Liver (tissue), 9 donors: ENCODE measurements around the gene ZC3H18. TPM values are rescaled to one million over a fixed set of nuclear protein-coding genes. Genes with fewer than 3 reads are reported as not detected.

Source experiments
- DNase-seq: peaks from one replicate; pipeline ENCODE4 v3.0.0-alpha.2; 2017; ENCODE audit warnings: low spot score
- H3K27ac ChIP-seq, 2 donors: one replicate each; pipeline ENCODE4 v1.7.0; 2013; ENCODE audit warnings: inconsistent platforms in 2 of 2, low read length in 2 of 2, control low read depth in 1 of 2, low read depth in 1 of 2, mild to moderate bottlenecking in 1 of 2
- H3K27me3 ChIP-seq, 4 donors: one replicate each; pipeline versions ENCODE4 v1.6.1 to v1.7.0; 2013; ENCODE audit warnings: low read length in 3 of 4, inconsistent platforms in 1 of 4, mild to moderate bottlenecking in 1 of 4, moderate library complexity in 1 of 4; ENCODE audit not compliant: control insufficient read depth in 4 of 4, insufficient read depth in 4 of 4
- H3K36me3 ChIP-seq, 4 donors: one replicate each; pipeline versions ENCODE4 v1.6.1 to v1.7.0; 2013; ENCODE audit warnings: low read length in 3 of 4, mild to moderate bottlenecking in 3 of 4, low read depth in 1 of 4, moderate library complexity in 1 of 4; ENCODE audit not compliant: control insufficient read depth in 4 of 4, insufficient read depth in 3 of 4
- H3K4me1 ChIP-seq, 4 donors: one replicate each; pipeline versions ENCODE4 v1.6.1 to v1.7.0; 2013; ENCODE audit warnings: low read length in 3 of 4, mild to moderate bottlenecking in 3 of 4, moderate library complexity in 1 of 4; ENCODE audit not compliant: control insufficient read depth in 4 of 4, insufficient read depth in 4 of 4
- H3K4me3 ChIP-seq, 3 donors: one replicate each; pipeline versions ENCODE4 v1.6.1 to v1.7.0; 2013; ENCODE audit warnings: low read length in 3 of 3, control low read depth in 1 of 3, low read depth in 1 of 3, mild to moderate bottlenecking in 1 of 3
- H3K9ac ChIP-seq, 2 donors: one replicate each; pipeline ENCODE4 v1.7.0; 2013; ENCODE audit warnings: low read length in 2 of 2, mild to moderate bottlenecking in 2 of 2, moderate library complexity in 2 of 2, control low read depth in 1 of 2, low read depth in 1 of 2
- H3K9me3 ChIP-seq, 4 donors: one replicate each; pipeline versions ENCODE4 v1.6.1 to v1.7.0; 2013; ENCODE audit warnings: low read length in 3 of 4; ENCODE audit not compliant: control insufficient read depth in 4 of 4
- EGR1 ChIP-seq, 2 donors: IDR thresholded peaks; 2 replicates each; pipeline ENCODE4 v1.6.1; 2016 to 2018; ENCODE audit warnings: antibody characterized with exemption in 2 of 2, low read depth in 2 of 2
- FOXA1 ChIP-seq: IDR thresholded peaks from 2 replicates; pipeline ENCODE4 v1.6.1; 2016; ENCODE audit warnings: antibody characterized with exemption
- FOXA2 ChIP-seq: IDR thresholded peaks from 2 replicates; pipeline ENCODE4 v1.6.1; 2016; ENCODE audit warnings: antibody characterized with exemption
- GABPA ChIP-seq, 2 donors: IDR thresholded peaks in 1 of 2; conservative IDR thresholded peaks in 1 of 2; 2 replicates each; pipeline ENCODE4 v1.6.1; 2016; ENCODE audit warnings: antibody characterized with exemption in 2 of 2, mild to moderate bottlenecking in 1 of 2, moderate library complexity in 1 of 2
- HNF4A ChIP-seq, 2 donors: conservative IDR thresholded peaks; 2 replicates each; pipeline ENCODE4 v1.6.1; 2016; ENCODE audit warnings: antibody characterized with exemption in 2 of 2, mild to moderate bottlenecking in 2 of 2
- HNF4G ChIP-seq: IDR thresholded peaks from 2 replicates; pipeline ENCODE4 v1.6.1; 2016; ENCODE audit warnings: antibody characterized with exemption
- JUND ChIP-seq, 2 donors: IDR thresholded peaks; 2 replicates each; pipeline ENCODE4 v1.6.1; 2016; ENCODE audit warnings: antibody characterized with exemption in 2 of 2
- NR2F2 ChIP-seq: IDR thresholded peaks from 2 replicates; pipeline ENCODE4 v1.6.1; 2016; ENCODE audit warnings: antibody characterized with exemption
- RAD21 ChIP-seq, 2 donors: IDR thresholded peaks; 2 replicates each; pipeline ENCODE4 v1.6.1; 2016; ENCODE audit warnings: antibody characterized with exemption in 2 of 2, mild to moderate bottlenecking in 2 of 2
- RXRA ChIP-seq, 2 donors: IDR thresholded peaks; 2 replicates each; pipeline ENCODE4 v1.6.1; 2017 to 2018; ENCODE audit warnings: antibody characterized with exemption in 2 of 2, mild to moderate bottlenecking in 1 of 2
- SP1 ChIP-seq: IDR thresholded peaks from 2 replicates; pipeline ENCODE4 v1.6.1; 2018; ENCODE audit warnings: antibody characterized with exemption, mild to moderate bottlenecking
- TAF1 ChIP-seq: conservative IDR thresholded peaks from 2 replicates; pipeline ENCODE4 v1.6.1; 2016; ENCODE audit warnings: antibody characterized with exemption, mild to moderate bottlenecking
- YY1 ChIP-seq: IDR thresholded peaks from 2 replicates; pipeline ENCODE4 v1.6.1; 2016; ENCODE audit warnings: antibody characterized with exemption, mild to moderate bottlenecking
- WGBS: extraction: QIAGEN DNeasy Blood & Tissue Kit; methylation state at CpG from one replicate; pipeline ENCODE4 v1.1.7; 2013; 5-methylcytosine and 5-hydroxymethylcytosine counted together
- polyA plus RNA-seq, 2 donors: library from polyadenylated mRNA; stranded (reverse) in 1 of 2; unstranded in 1 of 2; fragments of 200-250 nt in 1 of 2; fragments of >200 nt in 1 of 2; fragmentation: Nextera tagmentation in 1 of 2; extraction: Ambion mirVana in 1 of 2; gene quantifications; one replicate each; pipeline versions ENCODE4 v1.2.1 to v1.2.3, GENCODE V29; 2013 to 2015
- total RNA-seq, 2 donors: library from RNA; depleted of rRNA; stranded (reverse); fragments of >200 nt; gene quantifications; one replicate each; pipeline ENCODE4 v1.2.3, GENCODE V29; 2014
- TF ChIP-seq, protein P1 (sequence below): fragments of 150-350 bp; IDR thresholded peaks from 2 replicates; pipeline ENCODE4 v1.5.1; 2017; ENCODE audit warnings: improper control_type of control experiment, low read depth, low read length; ENCODE audit not compliant: missing input control
- TF ChIP-seq, protein P2 (sequence below): IDR thresholded peaks from 2 replicates; pipeline ENCODE4 v1.6.1; 2016; ENCODE audit warnings: antibody characterized with exemption
- TF ChIP-seq, protein P3 (sequence below): IDR thresholded peaks from 2 replicates; pipeline ENCODE4 v1.6.1; 2016; ENCODE audit warnings: antibody characterized with exemption
- TF ChIP-seq, protein P4 (sequence below): IDR thresholded peaks from 2 replicates; pipeline ENCODE4 v1.6.1; 2016; ENCODE audit warnings: antibody characterized with exemption
- TF ChIP-seq, protein P5 (sequence below): IDR thresholded peaks from 2 replicates; pipeline ENCODE4 v1.6.1; 2016; ENCODE audit warnings: antibody characterized with exemption, mild to moderate bottlenecking
- donor health status: healthy.
- donor health status: healthy.
- donor health status: healthy.
- donor health status: healthy.
- donor health status: healthy.

Gene ZC3H18
- total and polyA plus RNA-seq, 4 donors: 10.2 to 10.9 (median 10.5) TPM

DNA sequence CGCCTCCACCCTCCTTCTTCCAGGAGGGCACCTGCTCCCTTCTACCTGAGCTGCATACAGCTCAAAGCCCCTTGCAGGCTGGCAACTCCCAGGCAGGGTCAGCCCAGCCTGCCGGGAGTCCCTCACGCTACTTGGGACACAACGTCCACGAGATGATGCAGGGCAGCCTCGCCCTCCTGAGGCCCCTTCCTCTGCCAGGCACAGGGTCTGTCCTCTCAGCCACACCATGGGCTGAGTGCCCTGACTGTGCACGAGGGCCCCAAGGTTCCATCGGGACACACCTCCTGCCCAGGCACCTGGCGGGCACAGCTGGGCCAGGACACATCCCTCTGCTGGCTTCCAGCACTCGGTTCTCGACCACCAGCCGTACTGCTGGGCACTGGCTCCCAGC, 30.9 kb upstream of the ZC3H18 start:
- no peak for TF ChIP-seq FOXA1
- no peak for TF ChIP-seq FOXA2
- TF ChIP-seq, protein P1, sequence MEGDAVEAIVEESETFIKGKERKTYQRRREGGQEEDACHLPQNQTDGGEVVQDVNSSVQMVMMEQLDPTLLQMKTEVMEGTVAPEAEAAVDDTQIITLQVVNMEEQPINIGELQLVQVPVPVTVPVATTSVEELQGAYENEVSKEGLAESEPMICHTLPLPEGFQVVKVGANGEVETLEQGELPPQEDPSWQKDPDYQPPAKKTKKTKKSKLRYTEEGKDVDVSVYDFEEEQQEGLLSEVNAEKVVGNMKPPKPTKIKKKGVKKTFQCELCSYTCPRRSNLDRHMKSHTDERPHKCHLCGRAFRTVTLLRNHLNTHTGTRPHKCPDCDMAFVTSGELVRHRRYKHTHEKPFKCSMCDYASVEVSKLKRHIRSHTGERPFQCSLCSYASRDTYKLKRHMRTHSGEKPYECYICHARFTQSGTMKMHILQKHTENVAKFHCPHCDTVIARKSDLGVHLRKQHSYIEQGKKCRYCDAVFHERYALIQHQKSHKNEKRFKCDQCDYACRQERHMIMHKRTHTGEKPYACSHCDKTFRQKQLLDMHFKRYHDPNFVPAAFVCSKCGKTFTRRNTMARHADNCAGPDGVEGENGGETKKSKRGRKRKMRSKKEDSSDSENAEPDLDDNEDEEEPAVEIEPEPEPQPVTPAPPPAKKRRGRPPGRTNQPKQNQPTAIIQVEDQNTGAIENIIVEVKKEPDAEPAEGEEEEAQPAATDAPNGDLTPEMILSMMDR: no peak
- TF ChIP-seq SP1: no peak
- TF ChIP-seq TAF1: no peak
- no peak for TF ChIP-seq GABPA (IDR thresholded peaks at IDR 0.05 in 1 of 2, conservative IDR thresholded peaks at IDR 0.05 in 1 of 2)
- TF ChIP-seq, protein P2, sequence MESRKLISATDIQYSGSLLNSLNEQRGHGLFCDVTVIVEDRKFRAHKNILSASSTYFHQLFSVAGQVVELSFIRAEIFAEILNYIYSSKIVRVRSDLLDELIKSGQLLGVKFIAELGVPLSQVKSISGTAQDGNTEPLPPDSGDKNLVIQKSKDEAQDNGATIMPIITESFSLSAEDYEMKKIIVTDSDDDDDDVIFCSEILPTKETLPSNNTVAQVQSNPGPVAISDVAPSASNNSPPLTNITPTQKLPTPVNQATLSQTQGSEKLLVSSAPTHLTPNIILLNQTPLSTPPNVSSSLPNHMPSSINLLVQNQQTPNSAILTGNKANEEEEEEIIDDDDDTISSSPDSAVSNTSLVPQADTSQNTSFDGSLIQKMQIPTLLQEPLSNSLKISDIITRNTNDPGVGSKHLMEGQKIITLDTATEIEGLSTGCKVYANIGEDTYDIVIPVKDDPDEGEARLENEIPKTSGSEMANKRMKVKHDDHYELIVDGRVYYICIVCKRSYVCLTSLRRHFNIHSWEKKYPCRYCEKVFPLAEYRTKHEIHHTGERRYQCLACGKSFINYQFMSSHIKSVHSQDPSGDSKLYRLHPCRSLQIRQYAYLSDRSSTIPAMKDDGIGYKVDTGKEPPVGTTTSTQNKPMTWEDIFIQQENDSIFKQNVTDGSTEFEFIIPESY: no peak
- no peak for TF ChIP-seq NR2F2
- no peak for TF ChIP-seq EGR1 (IDR thresholded peaks at IDR 0.05; ENCODE audit: low read depth in 2 of 2)
- TF ChIP-seq, protein P3, sequence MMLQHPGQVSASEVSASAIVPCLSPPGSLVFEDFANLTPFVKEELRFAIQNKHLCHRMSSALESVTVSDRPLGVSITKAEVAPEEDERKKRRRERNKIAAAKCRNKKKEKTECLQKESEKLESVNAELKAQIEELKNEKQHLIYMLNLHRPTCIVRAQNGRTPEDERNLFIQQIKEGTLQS: no peak
- TF ChIP-seq HNF4G: no peak
- no peak for TF ChIP-seq HNF4A (conservative IDR thresholded peaks at IDR 0.05)
- TF ChIP-seq, protein P4, sequence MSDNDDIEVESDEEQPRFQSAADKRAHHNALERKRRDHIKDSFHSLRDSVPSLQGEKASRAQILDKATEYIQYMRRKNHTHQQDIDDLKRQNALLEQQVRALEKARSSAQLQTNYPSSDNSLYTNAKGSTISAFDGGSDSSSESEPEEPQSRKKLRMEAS: no peak
- TF ChIP-seq, protein P5, sequence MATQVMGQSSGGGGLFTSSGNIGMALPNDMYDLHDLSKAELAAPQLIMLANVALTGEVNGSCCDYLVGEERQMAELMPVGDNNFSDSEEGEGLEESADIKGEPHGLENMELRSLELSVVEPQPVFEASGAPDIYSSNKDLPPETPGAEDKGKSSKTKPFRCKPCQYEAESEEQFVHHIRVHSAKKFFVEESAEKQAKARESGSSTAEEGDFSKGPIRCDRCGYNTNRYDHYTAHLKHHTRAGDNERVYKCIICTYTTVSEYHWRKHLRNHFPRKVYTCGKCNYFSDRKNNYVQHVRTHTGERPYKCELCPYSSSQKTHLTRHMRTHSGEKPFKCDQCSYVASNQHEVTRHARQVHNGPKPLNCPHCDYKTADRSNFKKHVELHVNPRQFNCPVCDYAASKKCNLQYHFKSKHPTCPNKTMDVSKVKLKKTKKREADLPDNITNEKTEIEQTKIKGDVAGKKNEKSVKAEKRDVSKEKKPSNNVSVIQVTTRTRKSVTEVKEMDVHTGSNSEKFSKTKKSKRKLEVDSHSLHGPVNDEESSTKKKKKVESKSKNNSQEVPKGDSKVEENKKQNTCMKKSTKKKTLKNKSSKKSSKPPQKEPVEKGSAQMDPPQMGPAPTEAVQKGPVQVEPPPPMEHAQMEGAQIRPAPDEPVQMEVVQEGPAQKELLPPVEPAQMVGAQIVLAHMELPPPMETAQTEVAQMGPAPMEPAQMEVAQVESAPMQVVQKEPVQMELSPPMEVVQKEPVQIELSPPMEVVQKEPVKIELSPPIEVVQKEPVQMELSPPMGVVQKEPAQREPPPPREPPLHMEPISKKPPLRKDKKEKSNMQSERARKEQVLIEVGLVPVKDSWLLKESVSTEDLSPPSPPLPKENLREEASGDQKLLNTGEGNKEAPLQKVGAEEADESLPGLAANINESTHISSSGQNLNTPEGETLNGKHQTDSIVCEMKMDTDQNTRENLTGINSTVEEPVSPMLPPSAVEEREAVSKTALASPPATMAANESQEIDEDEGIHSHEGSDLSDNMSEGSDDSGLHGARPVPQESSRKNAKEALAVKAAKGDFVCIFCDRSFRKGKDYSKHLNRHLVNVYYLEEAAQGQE: no peak
- no peak for TF ChIP-seq RAD21 (IDR thresholded peaks at IDR 0.05)
- no peak for TF ChIP-seq JUND (IDR thresholded peaks at IDR 0.05)
- TF ChIP-seq YY1: no peak
- no peak for TF ChIP-seq RXRA (IDR thresholded peaks at IDR 0.05)
- 51% methylated on average over 12 of the region's 12 CpGs for WGBS
- H3K36me3 ChIP-seq: peaks cover 0 to 2% (median 1%) of the 10 kb centered on the region in 4 donors

More for the DNA sequence above, 30.9 kb upstream of the ZC3H18 start:
- H3K27me3 ChIP-seq: no peaks in the 10 kb centered on the region
- peaks cover 0 to 3% (median 0%) of the 10 kb centered on the region in 4 donors for H3K4me1 ChIP-seq
- no peak overlapping the region for H3K27ac ChIP-seq
- H3K9ac ChIP-seq: no peak overlapping the region
- no peak for DNase-seq
- no peak overlapping the region for H3K4me3 ChIP-seq
- peaks cover 7 to 12% (median 8%) of the 10 kb centered on the region in 4 donors for H3K9me3 ChIP-seq
